ENCODE data around the gene C13orf46.

The C13orf46 gene

DNA sequence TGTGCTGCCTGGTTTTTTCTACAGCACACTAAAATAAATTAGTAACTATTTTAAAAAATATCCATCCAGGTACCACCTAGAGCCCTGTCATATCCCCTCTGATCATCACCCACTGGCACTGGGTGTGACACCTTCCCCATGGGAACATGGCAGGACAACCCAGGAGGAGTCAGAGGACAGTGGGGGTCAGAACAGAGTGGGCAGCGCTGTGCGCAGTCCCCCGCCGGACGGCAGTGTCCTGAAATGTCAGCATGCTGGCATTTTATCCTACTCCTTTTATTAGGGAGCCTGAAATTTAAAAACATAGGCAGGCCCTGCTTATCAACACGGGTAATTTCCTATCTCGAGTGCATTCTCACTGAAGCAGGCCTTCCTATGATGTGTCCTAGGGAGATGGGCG, 67.9 kb downstream of the C13orf46 start:
- no peak for DNase-seq (ENCODE audit: low read depth in 2 of 2)

- no peak for DNase-seq (ENCODE audit: low read depth in 2 of 2)
These were observed 68.9 kb downstream of the C13orf46 start for GRCh38 chr13:113905018-113905417.

DNA sequence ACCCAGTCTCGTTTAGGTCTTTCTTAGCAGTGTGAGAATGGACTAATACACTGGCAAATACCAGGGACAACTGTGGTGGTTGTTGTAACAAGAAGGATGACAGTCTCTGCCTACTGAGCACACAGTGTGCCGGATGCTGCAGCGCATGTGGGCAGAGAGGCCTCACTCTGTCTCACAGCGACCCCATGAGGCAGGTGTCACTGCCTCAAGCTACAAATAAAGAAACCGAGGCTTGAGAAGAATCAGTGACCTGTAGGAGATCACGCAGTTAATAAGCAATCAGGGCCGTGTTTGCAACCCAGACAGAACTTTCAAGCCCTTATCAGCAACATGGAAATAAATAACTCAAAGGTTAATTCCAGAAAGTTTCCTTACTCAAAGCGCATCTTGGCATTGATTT, 69.5 kb downstream of the C13orf46 start:
- DNase-seq (ENCODE audit: low read depth in 2 of 2): no peak

DNA sequence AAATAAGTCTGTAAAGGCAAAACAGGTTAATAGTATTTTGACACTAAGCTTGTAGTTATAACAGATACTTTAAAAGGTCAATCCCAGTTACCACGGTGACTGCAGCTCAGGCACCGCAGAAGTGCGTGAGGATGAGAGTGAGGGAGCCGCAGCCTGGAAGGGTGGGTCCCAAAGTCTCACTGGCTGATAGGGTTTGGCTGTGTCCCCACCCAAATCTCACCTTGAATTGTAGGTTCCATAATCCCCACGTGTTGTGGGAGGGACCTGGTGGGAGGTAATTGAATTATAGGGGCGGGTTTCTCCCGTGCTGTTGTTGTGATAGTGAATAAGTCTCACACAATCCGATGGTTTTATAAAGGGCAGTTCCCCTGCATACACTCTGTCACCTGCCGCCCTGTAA, 70.0 kb downstream of the C13orf46 start:
- DNase-seq (ENCODE audit: low read depth in 2 of 2): no peak

All from activated CD8-positive, alpha-beta memory T cell treated with anti-CD3 and anti-CD28 coated beads for 4 hours (primary cell).